Neural progenitor cell (in vitro differentiated cells): ENCODE measurements around the gene CSRP1. TPM values are rescaled to one million over a fixed set of nuclear protein-coding genes. Genes with fewer than 3 reads are reported as not detected.
"Not testable (repeated sequence)": the region's sequence is repeated elsewhere in the genome, so short reads cannot be mapped to it uniquely, and the experiment has no call there.

ENCODE experiments used
- DNase-seq: peaks from one replicate; pipeline ENCODE4 v3.0.0-alpha.2; 2016; ENCODE audit warnings: low spot score
- H2AFZ ChIP-seq: fragments of 200-600 bp; sonication (generic); replicated peaks from 2 replicates; pipeline ENCODE4 v1.6.1; 2016; ENCODE audit warnings: antibody characterized with exemption
- H3F3A ChIP-seq: fragments of 200-600 bp; sonication (generic); 2 replicates; pipeline ENCODE4 v1.6.1; 2016; ENCODE audit warnings: antibody characterized with exemption, low read depth
- H3K27ac ChIP-seq: fragments of 200-600 bp; sonication (generic); 2 replicates; pipeline ENCODE4 v1.5.1; 2016; ENCODE audit warnings: mild to moderate bottlenecking
- H3K27me3 ChIP-seq: fragments of 200-600 bp; sonication (generic); 2 replicates; pipeline ENCODE4 v1.6.1; 2016; ENCODE audit warnings: mild to moderate bottlenecking, moderate library complexity
- H3K36me3 ChIP-seq: fragments of 200-600 bp; sonication (generic); 2 replicates; pipeline ENCODE4 v1.5.1; 2016
- H3K4me1 ChIP-seq: fragments of 200-600 bp; sonication (generic); 2 replicates; pipeline ENCODE4 v1.6.1; 2016; ENCODE audit warnings: mixed run types
- H3K4me2 ChIP-seq: fragments of 200-600 bp; sonication (generic); 2 replicates; pipeline ENCODE4 v1.6.1; 2016
- H3K4me3 ChIP-seq: fragments of 200-600 bp; sonication (generic); 2 replicates; pipeline ENCODE4 v1.5.1; 2016
- H3K79me2 ChIP-seq: fragments of 200-600 bp; sonication (generic); 2 replicates; pipeline ENCODE4 v1.6.1; 2016; ENCODE audit warnings: low read depth
- H3K9ac ChIP-seq: fragments of 200-600 bp; sonication (generic); 2 replicates; pipeline ENCODE4 v1.6.1; 2016
- H3K9me3 ChIP-seq: fragments of 200-600 bp; sonication (generic); 2 replicates; pipeline ENCODE4 v1.5.1; 2016; ENCODE audit warnings: low read depth
- H4K20me1 ChIP-seq: fragments of 200-600 bp; sonication (generic); 2 replicates; pipeline ENCODE4 v1.6.1; 2016; ENCODE audit warnings: low read depth
- H3K27ac Mint-ChIP-seq: 3 replicates; pipeline ENCODE4 v1.8.0; 2021; ENCODE audit warnings: mixed read lengths
- H3K27me3 Mint-ChIP-seq: 2 replicates; pipeline ENCODE4 v1.8.0; 2022; ENCODE audit warnings: low read depth, mild to moderate bottlenecking, inconsistent platforms, moderate library complexity, mixed read lengths; ENCODE audit not compliant: insufficient read depth
- H3K36me3 Mint-ChIP-seq: 3 replicates; pipeline ENCODE4 v1.8.0; 2021; ENCODE audit warnings: mixed read lengths
- H3K4me1 Mint-ChIP-seq: 3 replicates; pipeline ENCODE4 v1.8.0; 2021; ENCODE audit warnings: mixed read lengths
- H3K4me3 Mint-ChIP-seq: 3 replicates; pipeline ENCODE4 v1.8.0; 2021; ENCODE audit warnings: mild to moderate bottlenecking, moderate library complexity, mixed read lengths
- H3K9me3 Mint-ChIP-seq: 3 replicates; pipeline ENCODE4 v1.8.0; 2020; ENCODE audit warnings: mixed read lengths
- EZH2 ChIP-seq: fragments of 200-600 bp; sonication (generic); IDR thresholded peaks from 2 replicates; pipeline ENCODE4 v1.6.1; 2017; ENCODE audit warnings: antibody characterized with exemption, mild to moderate bottlenecking, moderate library complexity
- EZH2phosphoT487 ChIP-seq: fragments of 200-600 bp; sonication (generic); IDR thresholded peaks from 2 replicates; pipeline ENCODE4 v1.6.1; 2017; ENCODE audit warnings: antibody characterized with exemption
- total RNA-seq: library from RNA; depleted of rRNA; stranded (reverse); fragments of >200 nt; gene quantifications from 2 replicates; pipeline ENCODE4 v1.2.3, GENCODE V29; 2015; ENCODE audit warnings: low replicate concordance
- TF ChIP-seq, protein P1 (sequence below): fragments of 200-600 bp; sonication (generic); IDR thresholded peaks from 2 replicates; pipeline ENCODE4 v1.5.1; 2017; ENCODE audit warnings: antibody characterized with exemption, mild to moderate bottlenecking

Gene CSRP1
- total RNA-seq, 1 donor from 2014 or later = 2.5 TPM

DNA sequence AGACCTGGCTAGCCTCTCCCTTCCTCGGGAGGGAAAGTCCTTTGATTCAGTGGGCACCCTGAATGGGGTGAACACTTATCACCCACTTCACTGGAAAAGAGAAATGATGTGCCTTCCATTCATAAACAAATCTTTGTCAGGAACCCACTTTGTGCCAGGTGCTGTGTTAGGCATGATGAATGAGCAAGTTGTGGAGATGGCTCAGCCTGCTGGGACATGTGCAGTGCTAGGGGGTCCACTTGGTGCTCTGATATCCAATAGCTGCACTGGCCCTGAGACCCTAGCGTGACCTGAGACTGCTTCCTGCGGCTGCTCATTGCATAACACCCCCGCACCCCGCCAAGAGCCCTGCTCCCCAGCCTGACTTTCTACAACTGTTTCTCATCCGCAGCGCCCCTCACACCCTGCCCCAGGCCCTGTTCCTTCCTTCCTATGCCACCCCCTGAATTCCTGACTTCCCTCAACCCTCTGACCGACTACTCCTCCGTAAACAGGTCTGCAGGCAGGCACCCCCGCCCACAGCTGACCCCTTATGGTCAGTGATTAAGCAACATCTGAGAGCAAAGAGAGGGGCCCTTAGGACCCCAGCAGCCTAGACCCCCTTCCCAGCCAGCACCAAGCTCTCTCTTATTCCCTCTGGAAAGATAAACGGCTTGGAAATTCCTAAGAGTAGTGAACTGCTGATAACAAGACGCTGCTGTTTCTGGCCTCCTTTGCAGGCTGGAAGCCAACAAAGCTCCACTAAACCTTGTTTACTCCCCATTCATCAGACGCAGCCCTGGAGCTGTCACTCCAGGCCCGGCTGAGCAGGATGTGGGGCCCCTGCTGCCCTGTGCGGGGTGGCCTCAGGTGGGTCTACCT is 12.9 kb downstream of the CSRP1 start:
- H3K9me3 Mint-ChIP-seq = peaks cover 4% of the 10 kb centered on the region
- Histone ChIP-seq H3K9me3 (no peaks in the 10 kb centered on the region), H3K9ac (no peak overlapping the region), H3F3A (peaks cover 9% of the 10 kb centered on the region), H3K4me1 (peaks cover 19% of the 10 kb centered on the region), H3K79me2 (no peaks in the 10 kb centered on the region), H3K27ac (peak overlapping the region; percentile 76), H2AFZ (peak overlapping the region; percentile 84), H3K27me3 (no peaks in the 10 kb centered on the region), H3K4me3 (no peak overlapping the region), H3K4me2 (peak overlapping the region; percentile 58), H4K20me1 (no peaks in the 10 kb centered on the region), H3K36me3 (no peaks in the 10 kb centered on the region)
- peaks cover 4% of the 10 kb centered on the region for H3K36me3 Mint-ChIP-seq
- TF ChIP-seq EZH2phosphoT487 (no peak), EZH2 (no peak)
- TF ChIP-seq, protein P1, sequence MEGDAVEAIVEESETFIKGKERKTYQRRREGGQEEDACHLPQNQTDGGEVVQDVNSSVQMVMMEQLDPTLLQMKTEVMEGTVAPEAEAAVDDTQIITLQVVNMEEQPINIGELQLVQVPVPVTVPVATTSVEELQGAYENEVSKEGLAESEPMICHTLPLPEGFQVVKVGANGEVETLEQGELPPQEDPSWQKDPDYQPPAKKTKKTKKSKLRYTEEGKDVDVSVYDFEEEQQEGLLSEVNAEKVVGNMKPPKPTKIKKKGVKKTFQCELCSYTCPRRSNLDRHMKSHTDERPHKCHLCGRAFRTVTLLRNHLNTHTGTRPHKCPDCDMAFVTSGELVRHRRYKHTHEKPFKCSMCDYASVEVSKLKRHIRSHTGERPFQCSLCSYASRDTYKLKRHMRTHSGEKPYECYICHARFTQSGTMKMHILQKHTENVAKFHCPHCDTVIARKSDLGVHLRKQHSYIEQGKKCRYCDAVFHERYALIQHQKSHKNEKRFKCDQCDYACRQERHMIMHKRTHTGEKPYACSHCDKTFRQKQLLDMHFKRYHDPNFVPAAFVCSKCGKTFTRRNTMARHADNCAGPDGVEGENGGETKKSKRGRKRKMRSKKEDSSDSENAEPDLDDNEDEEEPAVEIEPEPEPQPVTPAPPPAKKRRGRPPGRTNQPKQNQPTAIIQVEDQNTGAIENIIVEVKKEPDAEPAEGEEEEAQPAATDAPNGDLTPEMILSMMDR = no peak
- H3K4me1 Mint-ChIP-seq = peaks cover 29% of the 10 kb centered on the region
- peaks cover 8% of the 10 kb centered on the region for H3K27me3 Mint-ChIP-seq
- peak overlapping the region; percentile 78 for H3K27ac Mint-ChIP-seq
- DNase-seq = peak; percentile 48
- no peak overlapping the region for H3K4me3 Mint-ChIP-seq

DNA sequence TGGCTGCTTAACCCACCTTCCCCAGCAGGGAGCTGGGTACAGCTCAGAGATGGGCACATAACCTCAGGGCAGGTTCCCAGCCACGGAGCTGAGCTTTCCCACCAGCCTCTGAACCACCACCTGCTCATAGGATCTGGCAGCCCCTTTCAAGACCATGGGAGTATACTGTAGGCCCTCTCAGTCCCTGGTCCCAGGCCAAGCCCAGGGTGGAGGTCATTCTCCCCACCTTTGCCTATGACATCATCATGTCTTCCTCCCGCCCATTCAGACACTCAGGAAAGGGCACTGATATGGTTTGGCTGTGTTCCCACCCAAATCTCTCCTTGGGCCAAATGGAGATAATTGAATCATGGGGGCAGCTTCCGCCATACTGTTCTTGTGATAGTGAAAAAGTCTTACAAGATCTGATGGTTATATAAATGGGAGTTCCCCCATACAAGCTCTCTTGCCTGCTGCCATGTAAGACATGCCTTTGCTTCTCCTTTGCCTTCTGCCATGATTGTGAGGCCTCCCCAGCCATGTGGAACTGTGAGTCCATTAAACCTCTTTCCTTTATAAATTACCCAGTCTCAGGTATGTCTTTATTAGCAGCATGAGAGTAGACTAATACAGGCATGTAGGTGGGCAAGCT is 13.8 kb downstream of the CSRP1 start:
- not testable (repeated sequence) for H4K20me1 ChIP-seq, H3K27me3 Mint-ChIP-seq, H3K79me2 ChIP-seq, H3F3A ChIP-seq, H3K27me3 ChIP-seq, H3K27ac ChIP-seq, H3K4me3 Mint-ChIP-seq, H3K9me3 Mint-ChIP-seq, H3K36me3 ChIP-seq, DNase-seq, H3K9me3 ChIP-seq, H3K27ac Mint-ChIP-seq, H3K4me3 ChIP-seq, H3K9ac ChIP-seq, H2AFZ ChIP-seq, H3K36me3 Mint-ChIP-seq, H3K4me2 ChIP-seq
- H3K4me1 Mint-ChIP-seq = peaks cover 29% of the 10 kb centered on the region
- peaks cover 19% of the 10 kb centered on the region for H3K4me1 ChIP-seq

DNA sequence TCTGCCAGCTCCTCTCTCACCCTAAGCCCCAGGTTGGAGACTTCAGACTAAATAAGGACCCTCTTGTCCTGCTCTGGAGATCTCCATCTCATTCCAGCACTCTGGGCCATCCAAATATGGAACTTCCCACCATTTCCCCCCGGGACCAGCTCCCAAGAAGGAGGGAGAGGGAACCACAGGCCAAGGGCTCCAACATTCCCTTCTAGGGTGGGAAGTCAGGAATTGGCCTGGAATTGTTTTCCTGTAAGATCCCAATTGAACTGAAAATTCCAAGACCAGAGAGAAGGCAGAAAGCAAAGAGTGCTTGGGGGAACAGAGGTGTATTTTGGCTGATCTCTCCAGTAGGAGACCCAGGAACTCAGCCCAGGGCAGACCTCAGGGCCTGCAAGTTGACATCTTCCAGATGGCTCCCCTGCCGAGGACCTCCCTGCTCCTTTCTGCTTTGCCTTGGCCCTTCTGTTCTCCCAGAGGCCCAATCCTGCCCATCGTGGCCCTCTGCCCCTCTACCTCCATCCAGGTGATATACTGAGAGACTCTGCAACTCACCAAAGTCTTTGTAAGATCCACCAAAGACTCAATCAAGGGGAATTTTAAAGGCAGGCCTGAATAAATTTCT is 14.9 kb downstream of the CSRP1 start:
- no peak overlapping the region for H3K4me3 ChIP-seq
- TF ChIP-seq EZH2 = no peak
- no peak overlapping the region for H2AFZ ChIP-seq
- Mint-ChIP-seq H3K27me3 (peaks cover 3% of the 10 kb centered on the region), H3K36me3 (peaks cover 4% of the 10 kb centered on the region), H3K27ac (no peak overlapping the region), H3K9me3 (peaks cover 4% of the 10 kb centered on the region), H3K4me3 (no peak overlapping the region), H3K4me1 (peaks cover 29% of the 10 kb centered on the region)
- no peaks in the 10 kb centered on the region for H3K36me3 ChIP-seq
- no peaks in the 10 kb centered on the region for H4K20me1 ChIP-seq
- no peak overlapping the region for H3K4me2 ChIP-seq
- H3K4me1 ChIP-seq = peaks cover 19% of the 10 kb centered on the region
- no peak overlapping the region for H3K27ac ChIP-seq
- H3K27me3 ChIP-seq = no peaks in the 10 kb centered on the region
- H3K9me3 ChIP-seq = no peaks in the 10 kb centered on the region
- H3F3A ChIP-seq = peaks cover 9% of the 10 kb centered on the region
- no peak overlapping the region for H3K9ac ChIP-seq
- DNase-seq = no peak
- H3K79me2 ChIP-seq = no peaks in the 10 kb centered on the region

DNA sequence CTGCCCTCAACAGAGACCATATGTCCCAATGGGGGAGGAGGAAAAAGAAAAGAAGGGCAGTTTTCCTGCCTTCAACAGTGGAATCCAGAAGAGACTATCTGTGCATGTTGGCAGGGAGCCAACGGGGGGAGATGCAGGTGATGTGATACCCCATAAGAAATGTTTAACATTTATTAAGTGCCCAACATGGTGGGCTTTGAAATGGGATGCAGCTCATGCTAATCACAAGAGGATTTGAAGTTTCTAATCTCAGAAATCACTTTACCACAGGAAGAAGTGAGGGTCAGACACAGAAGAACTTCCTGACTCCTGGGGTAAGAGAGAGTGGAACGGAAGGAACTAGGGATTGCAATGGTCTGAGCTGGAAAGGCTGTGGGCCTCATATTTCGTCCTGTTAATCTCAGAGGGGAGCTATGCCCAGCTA is 16.2 kb downstream of the CSRP1 start:
- H4K20me1 ChIP-seq = no peaks in the 10 kb centered on the region
- no peak overlapping the region for H3K9ac ChIP-seq
- H3K36me3 ChIP-seq = no peaks in the 10 kb centered on the region
- peaks cover 4% of the 10 kb centered on the region for H3K9me3 Mint-ChIP-seq
- peaks cover 16% of the 10 kb centered on the region for H3K4me1 ChIP-seq
- H3K36me3 Mint-ChIP-seq = peaks cover 4% of the 10 kb centered on the region
- peaks cover 19% of the 10 kb centered on the region for H3K4me1 Mint-ChIP-seq
- no peak for DNase-seq
- TF ChIP-seq, protein P1 = no peak
- TF ChIP-seq EZH2 (no peak), EZH2phosphoT487 (no peak)
- no peaks in the 10 kb centered on the region for H3K79me2 ChIP-seq
- no peaks in the 10 kb centered on the region for H3K9me3 ChIP-seq
- H3K27ac Mint-ChIP-seq = no peak overlapping the region
- no peak overlapping the region for H3K4me2 ChIP-seq
- no peak overlapping the region for H3K4me3 Mint-ChIP-seq
- H3F3A ChIP-seq = peaks cover 4% of the 10 kb centered on the region
- H3K27me3 Mint-ChIP-seq = peaks cover 3% of the 10 kb centered on the region
- no peaks in the 10 kb centered on the region for H3K27me3 ChIP-seq
- H3K4me3 ChIP-seq = no peak overlapping the region
- no peak overlapping the region for H2AFZ ChIP-seq
- no peak overlapping the region for H3K27ac ChIP-seq
